HG03060 (cell line): ENCODE results near the gene SATB1.

Experiments used
- ATAC-seq: cut with Tn5 transposase; IDR thresholded peaks from one replicate; pipeline ENCODE4 v1.9.1; 2021; ENCODE audit warnings: low read depth, moderate number of reproducible peaks; ENCODE audit not compliant: unreplicated experiment

The SATB1 gene

GRCh38 chr3:18432752-18433151 is 7.6 kb upstream of the SATB1 start:
- no peak for ATAC-seq

DNA sequence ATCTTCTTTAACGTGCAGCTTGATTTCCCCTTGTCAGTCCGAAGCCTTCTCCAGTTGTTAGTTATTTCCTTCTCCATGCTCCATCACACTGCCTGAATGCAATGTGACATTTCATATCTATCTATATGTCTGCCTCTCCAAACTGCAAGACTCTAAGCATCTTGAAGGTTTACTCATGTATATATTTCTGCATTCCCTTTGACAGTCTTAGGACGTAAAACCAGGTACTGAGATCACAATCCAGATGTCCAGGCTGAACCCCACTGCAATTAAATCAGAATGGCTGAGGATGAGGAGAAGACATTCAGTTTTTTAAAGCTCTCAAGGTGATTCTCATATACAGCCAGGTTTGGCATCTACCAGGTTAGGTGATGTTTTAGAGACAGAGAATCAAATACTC is 6.1 kb upstream of the SATB1 start:
- no peak for ATAC-seq

- ATAC-seq = no peak
These were observed 4.0 kb upstream of the SATB1 start for GRCh38 chr3:18428991-18429745.

DNA sequence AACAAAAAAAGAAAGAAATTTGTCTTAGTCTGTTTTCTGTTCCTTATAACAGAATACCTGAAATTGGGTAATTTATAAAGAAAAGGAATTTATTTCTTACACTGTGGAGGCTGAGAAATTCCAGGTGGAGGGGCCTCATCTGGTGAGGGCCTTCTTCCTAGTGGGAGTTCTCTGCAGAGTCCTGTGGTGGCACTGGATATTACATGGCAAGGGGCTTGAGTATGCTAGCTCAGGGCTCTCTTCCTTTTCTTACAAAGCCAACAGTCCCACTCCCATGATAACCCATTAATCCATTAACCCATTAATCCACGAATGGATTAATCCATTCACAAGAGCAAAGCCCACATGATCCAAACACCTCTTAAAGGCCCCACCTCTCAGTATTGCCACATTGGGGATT is 2.9 kb upstream of the SATB1 start:
- no peak for ATAC-seq

- ATAC-seq = no peak
These were observed 1.6 kb upstream of the SATB1 start for GRCh38 chr3:18426597-18427193.

- ATAC-seq = no peak
These were observed 610 bp upstream of the SATB1 start for GRCh38 chr3:18425641-18426257.

DNA sequence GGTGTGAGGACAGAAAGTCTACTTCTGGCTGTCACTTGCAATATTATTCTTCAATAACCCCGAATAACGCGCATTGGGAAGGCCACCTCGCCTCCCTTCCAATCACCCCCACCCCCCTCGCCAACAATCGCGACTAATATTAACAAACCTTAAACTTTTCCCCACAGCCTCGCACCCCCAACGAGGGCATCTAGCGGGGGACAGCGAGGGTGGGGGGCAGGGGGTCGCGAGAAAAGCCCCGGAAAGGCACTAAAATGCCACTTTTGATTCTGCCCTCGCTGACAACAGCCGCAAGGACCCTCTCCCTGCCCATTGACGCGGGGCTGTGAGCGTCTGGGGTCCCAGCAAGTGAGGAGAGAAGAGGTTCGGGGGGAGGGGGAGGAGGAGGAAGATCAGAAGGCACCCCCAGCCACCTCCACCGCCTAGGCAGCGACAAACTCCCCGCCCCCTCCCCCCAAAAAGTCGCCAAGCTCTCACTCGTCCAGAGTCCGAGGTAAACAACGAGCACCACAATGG is 868 bp downstream of the SATB1 start:
- no peak for ATAC-seq

DNA sequence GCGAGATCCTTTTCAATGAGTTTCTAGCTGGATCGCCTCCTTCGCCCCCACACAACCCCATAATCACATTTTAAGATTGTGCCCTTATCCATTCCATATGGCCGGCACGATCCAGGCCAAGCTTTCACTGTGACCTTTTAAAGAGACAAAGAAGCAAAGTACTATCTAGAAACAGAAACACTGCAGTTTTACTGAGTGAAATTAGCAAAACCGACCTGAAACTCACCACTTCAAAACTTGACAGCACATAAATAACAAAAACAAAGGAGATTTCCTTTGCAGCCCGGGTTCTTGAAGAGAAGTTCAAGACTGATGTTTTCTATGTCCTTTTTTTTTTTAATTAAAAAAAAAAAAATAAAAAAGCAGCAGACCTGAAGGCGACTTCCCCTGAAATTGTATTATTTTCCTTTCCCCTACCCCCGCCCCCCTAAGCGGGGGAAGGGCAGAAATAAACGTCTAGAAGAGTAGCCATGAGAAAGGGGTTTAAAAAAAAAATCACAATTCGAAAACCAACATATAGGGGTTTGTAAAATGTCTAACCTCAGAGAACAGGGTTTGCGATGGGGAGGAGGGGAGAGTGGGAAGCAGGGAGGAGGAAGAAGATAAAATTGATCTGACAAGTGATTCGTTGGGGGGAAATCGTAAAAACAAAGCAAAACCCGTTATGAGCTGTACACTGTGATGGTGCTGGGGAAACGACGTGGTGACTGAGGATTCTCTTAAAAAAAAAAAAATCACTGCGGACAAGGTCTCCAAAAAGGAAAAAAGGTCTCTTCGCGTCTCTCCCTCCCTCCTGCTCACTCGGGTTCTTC is 1.5 kb downstream of the SATB1 start:
- ATAC-seq = peak; percentile 97

DNA sequence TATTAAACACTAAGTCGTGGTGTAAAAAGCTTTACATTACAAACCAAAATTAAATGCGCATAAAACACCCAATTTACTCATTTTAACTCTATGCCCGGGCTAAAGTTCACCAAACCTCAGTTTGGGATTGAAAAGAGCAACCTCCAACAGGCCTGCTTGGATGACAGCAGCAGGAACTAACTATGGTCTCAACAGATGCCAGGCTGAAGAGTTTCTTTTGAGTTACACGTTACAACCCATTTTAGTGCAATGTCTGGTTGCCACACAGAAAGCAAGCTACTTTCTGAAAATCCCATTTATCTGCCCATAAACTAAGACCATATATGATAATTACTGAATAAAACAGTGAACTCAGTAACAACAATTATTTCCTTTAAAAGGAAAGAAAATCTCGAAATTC is 2.2 kb downstream of the SATB1 start:
- ATAC-seq = no peak

DNA sequence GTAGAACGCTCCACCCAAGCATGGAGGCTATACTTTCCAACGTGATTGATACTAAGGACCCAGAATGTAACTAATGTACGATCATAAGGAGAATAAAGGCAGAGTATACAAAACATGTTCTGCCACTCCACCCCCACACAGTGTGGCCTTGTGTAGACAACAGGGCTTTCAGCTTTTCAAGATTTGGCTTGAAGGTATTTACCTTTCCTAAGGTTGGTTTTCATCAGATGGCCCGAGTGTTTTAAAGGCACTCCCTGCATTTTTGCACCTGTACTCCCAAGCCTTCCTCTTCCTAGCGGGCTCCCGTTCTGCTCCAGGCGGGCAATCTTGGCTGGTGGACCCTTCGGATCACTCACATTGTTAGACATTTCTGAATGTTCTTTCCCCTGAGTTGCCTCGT is 4.6 kb downstream of the SATB1 start:
- no peak for ATAC-seq

DNA sequence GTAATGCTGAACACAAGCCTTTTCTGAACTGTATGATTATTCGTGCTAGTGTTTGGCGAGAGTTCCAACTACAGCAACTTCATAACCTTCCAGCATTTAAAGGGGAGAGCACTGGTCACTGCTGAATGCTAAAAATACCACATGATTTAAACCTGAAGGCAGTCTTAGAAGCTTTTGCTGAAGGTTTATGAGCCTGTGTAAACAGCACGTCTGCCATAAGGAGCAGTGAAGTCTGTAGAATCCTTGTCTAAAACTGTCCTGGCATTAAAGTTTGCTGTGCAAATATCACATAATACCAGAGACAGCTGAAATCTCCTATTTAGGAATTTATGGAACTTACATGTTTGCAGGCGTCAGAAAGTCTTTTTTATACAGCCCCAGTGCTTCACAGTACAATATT is 5.9 kb downstream of the SATB1 start:
- ATAC-seq = no peak

DNA sequence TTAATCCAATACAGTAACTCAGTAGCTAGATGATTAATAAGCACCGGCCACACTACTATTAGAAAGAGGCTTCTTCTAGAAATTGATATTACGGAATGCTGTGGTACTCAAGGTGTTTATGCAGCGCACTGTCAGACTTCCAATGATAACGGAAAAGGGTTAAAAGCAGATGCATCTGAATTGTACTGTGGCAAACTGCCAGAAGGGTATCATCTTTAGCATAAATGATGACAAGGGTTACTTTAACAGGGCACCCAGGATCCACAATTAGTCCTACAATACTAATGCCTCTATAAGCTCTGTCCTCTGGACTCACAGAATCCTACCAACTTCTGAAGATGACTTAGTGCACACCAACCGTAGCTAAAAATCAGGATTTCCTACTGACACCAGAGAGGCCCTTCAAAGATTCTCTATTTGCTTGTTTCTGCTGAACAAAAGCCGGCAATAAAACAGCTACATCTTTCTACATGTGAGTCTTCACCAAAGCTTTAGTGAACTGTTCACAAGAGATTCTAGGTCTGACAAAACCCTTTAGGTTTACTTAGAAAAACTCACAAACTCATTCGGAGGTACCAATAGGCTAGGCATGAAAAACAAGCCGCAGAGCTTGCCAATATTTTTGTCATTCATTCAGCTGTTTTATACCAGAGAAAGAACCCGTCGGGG is 7.1 kb downstream of the SATB1 start:
- ATAC-seq = no peak

- ATAC-seq = no peak
These were observed 8.8 kb downstream of the SATB1 start for GRCh38 chr3:18416332-18416731.

GRCh38 chr3:18415839-18416238 is 9.3 kb downstream of the SATB1 start:
- ATAC-seq = no peak

GRCh38 chr3:18415167-18415566 is 10.0 kb downstream of the SATB1 start:
- no peak for ATAC-seq

GRCh38 chr3:18412684-18413083 is 12.5 kb downstream of the SATB1 start:
- ATAC-seq = no peak

GRCh38 chr3:18411541-18411940 is 13.6 kb downstream of the SATB1 start:
- no peak for ATAC-seq

- ATAC-seq = no peak
These were observed 14.9 kb downstream of the SATB1 start for GRCh38 chr3:18410205-18410604.

- ATAC-seq = no peak
These were observed 15.9 kb downstream of the SATB1 start for GRCh38 chr3:18409266-18409665.

GRCh38 chr3:18405141-18405540 is 20.0 kb downstream of the SATB1 start:
- ATAC-seq = no peak
